Trophoblast cell (in vitro differentiated cells and primary cell): Measurements from ENCODE around the gene OXNAD1.
"Not testable (repeated sequence)": the region's sequence is repeated elsewhere in the genome, so short reads cannot be mapped to it uniquely, and the experiment has no call there.

Source experiments
- DNase-seq, 2 donors: peaks; one replicate each; pipeline ENCODE4 v3.0.0-alpha.2; 2016
- H2AFZ ChIP-seq: 2 replicates; pipeline ENCODE4 v1.6.1; 2013; ENCODE audit warnings: low read length, moderate library complexity, mild to moderate bottlenecking; ENCODE audit not compliant: insufficient read depth, poor library complexity
- H2AK5ac ChIP-seq: 2 replicates; pipeline ENCODE4 v1.6.1; 2013; ENCODE audit warnings: mild to moderate bottlenecking, low read length
- H2BK120ac ChIP-seq: 2 replicates; pipeline ENCODE4 v1.6.1; 2013; ENCODE audit warnings: low read length, mild to moderate bottlenecking, moderate library complexity; ENCODE audit not compliant: insufficient read depth, poor library complexity
- H2BK12ac ChIP-seq: 2 replicates; pipeline ENCODE4 v1.6.1; 2013; ENCODE audit warnings: mild to moderate bottlenecking, low read length, moderate library complexity
- H2BK5ac ChIP-seq: 2 replicates; pipeline ENCODE4 v1.6.1; 2013; ENCODE audit warnings: low read length, low read depth, moderate library complexity, mild to moderate bottlenecking; ENCODE audit not compliant: poor library complexity
- H3K14ac ChIP-seq: 2 replicates; pipeline ENCODE4 v1.6.1; 2013; ENCODE audit warnings: mild to moderate bottlenecking, low read length
- H3K18ac ChIP-seq: 2 replicates; pipeline ENCODE4 v1.6.1; 2013; ENCODE audit warnings: mild to moderate bottlenecking, low read length
- H3K23ac ChIP-seq: 2 replicates; pipeline ENCODE4 v1.6.1; 2013; ENCODE audit warnings: low read length
- H3K27ac ChIP-seq: 2 replicates; pipeline ENCODE4 v1.5.1; 2013; ENCODE audit warnings: low read depth, mild to moderate bottlenecking, inconsistent platforms, low read length, moderate library complexity
- H3K27me3 ChIP-seq: 2 replicates; pipeline ENCODE4 v1.6.1; 2013; ENCODE audit warnings: inconsistent platforms, mild to moderate bottlenecking, low read length, moderate library complexity; ENCODE audit not compliant: insufficient read depth
- H3K36me3 ChIP-seq, 2 experiments: 1 replicate in 1 of 2; 2 replicates in 1 of 2; pipeline ENCODE4 v1.6.1; 2013; ENCODE audit warnings: low read length in 2 of 2, mild to moderate bottlenecking in 2 of 2, moderate library complexity in 1 of 2; ENCODE audit not compliant: insufficient read depth in 2 of 2, control insufficient read depth in 1 of 2
- H3K4ac ChIP-seq: 2 replicates; pipeline ENCODE4 v1.6.1; 2013; ENCODE audit warnings: low read depth, mild to moderate bottlenecking, low read length, moderate library complexity
- H3K4me1 ChIP-seq, 2 experiments: 1 replicate in 1 of 2; 2 replicates in 1 of 2; pipeline ENCODE4 v1.6.1; 2013; ENCODE audit warnings: low read length in 2 of 2, mild to moderate bottlenecking in 2 of 2, moderate library complexity in 1 of 2; ENCODE audit not compliant: insufficient read depth in 2 of 2, control insufficient read depth in 1 of 2
- H3K4me2 ChIP-seq: 2 replicates; pipeline ENCODE4 v1.6.1; 2013; ENCODE audit warnings: inconsistent platforms, mild to moderate bottlenecking, low read length, moderate library complexity
- H3K4me3 ChIP-seq: 2 replicates; pipeline ENCODE4 v1.5.1; 2013; ENCODE audit warnings: mild to moderate bottlenecking, low read depth, low read length, inconsistent platforms
- H3K79me1 ChIP-seq: one replicate; pipeline ENCODE4 v1.6.1; 2013; ENCODE audit warnings: low read length
- H3K79me2 ChIP-seq: 2 replicates; pipeline ENCODE4 v1.6.1; 2013; ENCODE audit warnings: low read length, mild to moderate bottlenecking; ENCODE audit not compliant: control insufficient read depth, insufficient read depth, poor library complexity
- H3K9ac ChIP-seq: 2 replicates; pipeline ENCODE4 v1.6.1; 2013; ENCODE audit warnings: mild to moderate bottlenecking, low read length
- H3K9me3 ChIP-seq: 2 replicates; pipeline ENCODE4 v1.6.1; 2013; ENCODE audit warnings: low read depth, mild to moderate bottlenecking, control low read depth, inconsistent platforms, low read length; ENCODE audit not compliant: insufficient read depth
- H4K12ac ChIP-seq: 2 replicates; pipeline ENCODE4 v1.6.1; 2013; ENCODE audit warnings: low read depth, mild to moderate bottlenecking, low read length, moderate library complexity
- H4K8ac ChIP-seq: 2 replicates; pipeline ENCODE4 v1.6.1; 2013; ENCODE audit warnings: low read depth, mild to moderate bottlenecking, low read length, moderate library complexity
- H4K91ac ChIP-seq: one replicate; pipeline ENCODE4 v1.6.1; 2013; ENCODE audit warnings: low read depth, mild to moderate bottlenecking, low read length, moderate library complexity
- WGBS: extraction: QIAGEN DNeasy Blood & Tissue Kit; methylation state at CpG from one replicate; pipeline ENCODE4 v1.1.7; 2013; ENCODE audit warnings: missing lambda C conversion rate; ENCODE audit not compliant: insufficient read length, insufficient coverage; ENCODE audit errors: extremely low coverage; 5-methylcytosine and 5-hydroxymethylcytosine counted together

OXNAD1 gene

GRCh38 chr3:16308727-16309126 lies 43.7 kb downstream of the OXNAD1 start:
- no peak overlapping the region for H4K12ac ChIP-seq
- no peak overlapping the region for H3K18ac ChIP-seq
- no peak overlapping the region for H3K9ac ChIP-seq
- no peak overlapping the region for H4K91ac ChIP-seq
- no peak overlapping the region for H3K27ac ChIP-seq
- no peak overlapping the region for H2BK120ac ChIP-seq
- H3K79me1 ChIP-seq, result no peaks in the 10 kb centered on the region
- H3K4me1 ChIP-seq, result peaks cover 2 to 3% of the 10 kb centered on the region in 2 experiments
- no peak overlapping the region for H2BK12ac ChIP-seq
- H3K4me2 ChIP-seq, result no peak overlapping the region
- H3K27me3 ChIP-seq, result no peaks in the 10 kb centered on the region
- no peaks in the 10 kb centered on the region for H3K9me3 ChIP-seq
- H2AK5ac ChIP-seq, result no peak overlapping the region
- no peak overlapping the region for H4K8ac ChIP-seq
- H3K4ac ChIP-seq, result no peak overlapping the region
- DNase-seq, result no peak
- WGBS, result no CpG with 5 or more reads among the region's 1 CpG
- no peaks in the 10 kb centered on the region for H3K79me2 ChIP-seq
- H3K36me3 ChIP-seq, result peaks cover 2 to 10% of the 10 kb centered on the region in 2 experiments
- no peak overlapping the region for H3K14ac ChIP-seq
- H3K23ac ChIP-seq, result no peak overlapping the region
- no peak overlapping the region for H3K4me3 ChIP-seq
- no peak overlapping the region for H2BK5ac ChIP-seq
- no peak overlapping the region for H2AFZ ChIP-seq

- WGBS, result no CpG with 5 or more reads among the region's 2 CpGs
- H3K9me3 ChIP-seq, result no peaks in the 10 kb centered on the region
- H3K14ac ChIP-seq, result no peak overlapping the region
- H4K91ac ChIP-seq, result no peak overlapping the region
- no peak overlapping the region for H3K18ac ChIP-seq
- peak; percentile 24 to 73 for DNase-seq
- H3K79me2 ChIP-seq, result no peaks in the 10 kb centered on the region
- no peaks in the 10 kb centered on the region for H3K27me3 ChIP-seq
- H3K23ac ChIP-seq, result no peak overlapping the region
- no peak overlapping the region for H2BK120ac ChIP-seq
- H2AK5ac ChIP-seq, result no peak overlapping the region
- no peaks in the 10 kb centered on the region for H3K79me1 ChIP-seq
- H2AFZ ChIP-seq, result no peak overlapping the region
- H3K4ac ChIP-seq, result no peak overlapping the region
- no peak overlapping the region for H2BK12ac ChIP-seq
- no peak overlapping the region for H3K9ac ChIP-seq
- H2BK5ac ChIP-seq, result no peak overlapping the region
- H3K4me2 ChIP-seq, result no peak overlapping the region
- no peak overlapping the region for H3K4me3 ChIP-seq
- no peak overlapping the region for H4K8ac ChIP-seq
- H3K27ac ChIP-seq, result no peak overlapping the region
- peaks cover 2 to 3% of the 10 kb centered on the region in 2 experiments for H3K4me1 ChIP-seq
- peaks cover 2 to 11% of the 10 kb centered on the region in 2 experiments for H3K36me3 ChIP-seq
- H4K12ac ChIP-seq, result no peak overlapping the region
These were observed 44.5 kb downstream of the OXNAD1 start for GRCh38 chr3:16309558-16309957.

- not testable (repeated sequence) for H2BK120ac ChIP-seq, H4K8ac ChIP-seq, H3K27me3 ChIP-seq, H3K36me3 ChIP-seq, H3K79me2 ChIP-seq, H2BK12ac ChIP-seq, H3K14ac ChIP-seq, H2BK5ac ChIP-seq, H3K9ac ChIP-seq, H4K12ac ChIP-seq, H4K91ac ChIP-seq, H3K23ac ChIP-seq, H3K4me1 ChIP-seq, H2AK5ac ChIP-seq, H3K4ac ChIP-seq, H2AFZ ChIP-seq, H3K4me3 ChIP-seq, H3K18ac ChIP-seq, H3K79me1 ChIP-seq, H3K9me3 ChIP-seq, H3K27ac ChIP-seq, DNase-seq, H3K4me2 ChIP-seq
- WGBS, result no CpG with 5 or more reads among the region's 7 CpGs
These were observed 45.5 kb downstream of the OXNAD1 start for GRCh38 chr3:16310486-16310885.

GRCh38 chr3:16311960-16312451 lies 47.0 kb downstream of the OXNAD1 start:
- Histone ChIP-seq H3K4me3 (no peak overlapping the region), H3K27ac (no peak overlapping the region), H4K91ac (no peak overlapping the region), H3K4me2 (no peak overlapping the region), H3K79me2 (no peaks in the 10 kb centered on the region), H3K9me3 (no peaks in the 10 kb centered on the region), H3K4me1 (peaks cover 2 to 3% of the 10 kb centered on the region in 2 experiments), H3K79me1 (no peaks in the 10 kb centered on the region), H2BK5ac (no peak overlapping the region), H3K23ac (no peak overlapping the region), H3K4ac (no peak overlapping the region), H2BK120ac (no peak overlapping the region), H2AK5ac (no peak overlapping the region), H3K18ac (no peak overlapping the region), H2BK12ac (no peak overlapping the region), H4K12ac (no peak overlapping the region), H3K9ac (no peak overlapping the region), H3K27me3 (no peaks in the 10 kb centered on the region), H3K36me3 (peaks cover 2 to 8% of the 10 kb centered on the region in 2 experiments), H2AFZ (no peak overlapping the region), H3K14ac (no peak overlapping the region), H4K8ac (no peak overlapping the region)
- no CpG with 5 or more reads among the region's 6 CpGs for WGBS
- no peak for DNase-seq
